ENCODE data around the gene KCNH8. TPM values are rescaled to one million over a fixed set of nuclear protein-coding genes. Genes with fewer than 3 reads are reported as not detected.
"Not testable (repeated sequence)": the region's sequence is repeated elsewhere in the genome, so short reads cannot be mapped to it uniquely, and the experiment has no call there.

The KCNH8 gene
- total RNA-seq, 1 experiment from 2014 or later = 0.19 TPM

GRCh38 chr3:19220311-19220710, 72.0 kb downstream of the KCNH8 start:
- no peak for DNase-seq
- peaks cover 15% of the 10 kb centered on the region for H3K9me3 ChIP-seq (ENCODE audit: low read length)
- no peaks in the 10 kb centered on the region for H3K4me1 ChIP-seq (ENCODE audit: low read length)
- H3K9ac ChIP-seq (ENCODE audit: low read length) = no peak overlapping the region
- no peaks in the 10 kb centered on the region for H3K9me2 ChIP-seq (replicated peaks; ENCODE audit: insufficient read depth, low read length)
- no peaks in the 10 kb centered on the region for H3K36me3 ChIP-seq (ENCODE audit: insufficient read depth, low read length)
- no peak overlapping the region for H3K27ac ChIP-seq (ENCODE audit: low read length)
- H3K27me3 ChIP-seq (ENCODE audit: low read length) = no peaks in the 10 kb centered on the region
- H3K4me3 ChIP-seq (ENCODE audit: low read length) = no peak overlapping the region
- H3K4me2 ChIP-seq (ENCODE audit: low read depth, low read length, poor library complexity, severe bottlenecking) = no peak overlapping the region
- H2AFZ ChIP-seq (ENCODE audit: low read length) = no peak overlapping the region
- H4K20me1 ChIP-seq (ENCODE audit: insufficient read depth, low read depth, low read length) = no peaks in the 10 kb centered on the region
- no peaks in the 10 kb centered on the region for H3K79me2 ChIP-seq (ENCODE audit: low read length)

GRCh38 chr3:19221081-19221480, 72.8 kb downstream of the KCNH8 start:
- Histone ChIP-seq H3K36me3 (ENCODE audit: insufficient read depth, low read length) (no peaks in the 10 kb centered on the region), H2AFZ (ENCODE audit: low read length) (no peak overlapping the region), H4K20me1 (ENCODE audit: insufficient read depth, low read depth, low read length) (no peaks in the 10 kb centered on the region), H3K4me1 (ENCODE audit: low read length) (no peaks in the 10 kb centered on the region), H3K9me3 (ENCODE audit: low read length) (peaks cover 15% of the 10 kb centered on the region), H3K79me2 (ENCODE audit: low read length) (no peaks in the 10 kb centered on the region), H3K4me2 (ENCODE audit: low read depth, low read length, poor library complexity, severe bottlenecking) (no peak overlapping the region), H3K4me3 (ENCODE audit: low read length) (no peak overlapping the region), H3K27me3 (ENCODE audit: low read length) (no peaks in the 10 kb centered on the region), H3K9ac (ENCODE audit: low read length) (no peak overlapping the region), H3K27ac (ENCODE audit: low read length) (no peak overlapping the region), H3K9me2 (replicated peaks; ENCODE audit: insufficient read depth, low read length) (no peaks in the 10 kb centered on the region)
- no peak for DNase-seq

- no peak overlapping the region for H2AFZ ChIP-seq (ENCODE audit: low read length)
- no peak for DNase-seq
- H3K4me1 ChIP-seq (ENCODE audit: low read length) = no peaks in the 10 kb centered on the region
- H3K4me3 ChIP-seq (ENCODE audit: low read length) = no peak overlapping the region
- H3K27ac ChIP-seq (ENCODE audit: low read length) = no peak overlapping the region
- H3K4me2 ChIP-seq (ENCODE audit: low read depth, low read length, poor library complexity, severe bottlenecking) = no peak overlapping the region
- peaks cover 15% of the 10 kb centered on the region; the same call in 1 of the 2 replicates for H3K9me3 ChIP-seq (ENCODE audit: low read length)
- no peaks in the 10 kb centered on the region for H3K36me3 ChIP-seq (ENCODE audit: insufficient read depth, low read length)
- no peak overlapping the region for H3K9ac ChIP-seq (ENCODE audit: low read length)
- no peaks in the 10 kb centered on the region for H4K20me1 ChIP-seq (ENCODE audit: insufficient read depth, low read depth, low read length)
- H3K27me3 ChIP-seq (ENCODE audit: low read length) = no peaks in the 10 kb centered on the region
- no peaks in the 10 kb centered on the region for H3K9me2 ChIP-seq (replicated peaks; ENCODE audit: insufficient read depth, low read length)
- no peaks in the 10 kb centered on the region for H3K79me2 ChIP-seq (ENCODE audit: low read length)
These were observed 78.2 kb downstream of the KCNH8 start for GRCh38 chr3:19226479-19226878.

GRCh38 chr3:19228167-19228566, 79.9 kb downstream of the KCNH8 start:
- Histone ChIP-seq H3K9ac (ENCODE audit: low read length) (no peak overlapping the region), H4K20me1 (ENCODE audit: insufficient read depth, low read depth, low read length) (no peaks in the 10 kb centered on the region), H3K36me3 (ENCODE audit: insufficient read depth, low read length) (no peaks in the 10 kb centered on the region), H3K4me2 (ENCODE audit: low read depth, low read length, poor library complexity, severe bottlenecking) (no peak overlapping the region), H3K9me3 (ENCODE audit: low read length) (peaks cover 19% of the 10 kb centered on the region; the same call in 1 of the 2 replicates), H3K27me3 (ENCODE audit: low read length) (no peaks in the 10 kb centered on the region), H3K79me2 (ENCODE audit: low read length) (no peaks in the 10 kb centered on the region), H3K4me3 (ENCODE audit: low read length) (no peak overlapping the region), H3K27ac (ENCODE audit: low read length) (no peak overlapping the region), H3K4me1 (ENCODE audit: low read length) (no peaks in the 10 kb centered on the region), H3K9me2 (replicated peaks; ENCODE audit: insufficient read depth, low read length) (no peaks in the 10 kb centered on the region), H2AFZ (ENCODE audit: low read length) (no peak overlapping the region)
- no peak for DNase-seq

- Histone ChIP-seq H3K4me1 (ENCODE audit: low read length) (no peaks in the 10 kb centered on the region), H3K9me2 (replicated peaks; ENCODE audit: insufficient read depth, low read length) (no peaks in the 10 kb centered on the region), H3K27ac (ENCODE audit: low read length) (no peak overlapping the region), H2AFZ (ENCODE audit: low read length) (no peak overlapping the region), H3K79me2 (ENCODE audit: low read length) (no peaks in the 10 kb centered on the region), H3K27me3 (ENCODE audit: low read length) (no peaks in the 10 kb centered on the region), H3K36me3 (ENCODE audit: insufficient read depth, low read length) (no peaks in the 10 kb centered on the region), H3K4me2 (ENCODE audit: low read depth, low read length, poor library complexity, severe bottlenecking) (no peak overlapping the region), H4K20me1 (ENCODE audit: insufficient read depth, low read depth, low read length) (no peaks in the 10 kb centered on the region), H3K9ac (ENCODE audit: low read length) (no peak overlapping the region), H3K9me3 (ENCODE audit: low read length) (peaks cover 19% of the 10 kb centered on the region; the same call in 1 of the 2 replicates), H3K4me3 (ENCODE audit: low read length) (no peak overlapping the region)
- DNase-seq = no peak
These were observed 80.8 kb downstream of the KCNH8 start for GRCh38 chr3:19229086-19229485.

GRCh38 chr3:19229881-19230280, 81.6 kb downstream of the KCNH8 start:
- H3K4me1 ChIP-seq (ENCODE audit: low read length); H3K9me2 ChIP-seq (replicated peaks; ENCODE audit: insufficient read depth, low read length); H3K27me3 ChIP-seq (ENCODE audit: low read length); H3K4me3 ChIP-seq (ENCODE audit: low read length); H4K20me1 ChIP-seq (ENCODE audit: insufficient read depth, low read depth, low read length); H3K9ac ChIP-seq (ENCODE audit: low read length); H3K4me2 ChIP-seq (ENCODE audit: low read depth, low read length, poor library complexity, severe bottlenecking); H3K79me2 ChIP-seq (ENCODE audit: low read length); H3K27ac ChIP-seq (ENCODE audit: low read length); H3K36me3 ChIP-seq (ENCODE audit: insufficient read depth, low read length); DNase-seq; H2AFZ ChIP-seq (ENCODE audit: low read length): not testable (repeated sequence)
- H3K9me3 ChIP-seq (ENCODE audit: low read length) = peaks cover 16% of the 10 kb centered on the region; the same call in 1 of the 2 replicates

- no peaks in the 10 kb centered on the region for H3K36me3 ChIP-seq (ENCODE audit: insufficient read depth, low read length)
- H2AFZ ChIP-seq (ENCODE audit: low read length) = no peak overlapping the region
- no peaks in the 10 kb centered on the region for H4K20me1 ChIP-seq (ENCODE audit: insufficient read depth, low read depth, low read length)
- H3K79me2 ChIP-seq (ENCODE audit: low read length) = no peaks in the 10 kb centered on the region
- H3K4me1 ChIP-seq (ENCODE audit: low read length) = no peaks in the 10 kb centered on the region
- H3K9me2 ChIP-seq (replicated peaks; ENCODE audit: insufficient read depth, low read length) = no peaks in the 10 kb centered on the region
- H3K27me3 ChIP-seq (ENCODE audit: low read length) = no peaks in the 10 kb centered on the region
- DNase-seq = no peak
- no peak overlapping the region for H3K27ac ChIP-seq (ENCODE audit: low read length)
- H3K4me3 ChIP-seq (ENCODE audit: low read length) = no peak overlapping the region
- no peak overlapping the region for H3K9ac ChIP-seq (ENCODE audit: low read length)
- H3K4me2 ChIP-seq (ENCODE audit: low read depth, low read length, poor library complexity, severe bottlenecking) = no peak overlapping the region
- 0 out of 2 replicates have a peak, but pooled peaks cover 13% of the 10 kb centered on the region for H3K9me3 ChIP-seq (ENCODE audit: low read length)
These were observed 83.6 kb downstream of the KCNH8 start for GRCh38 chr3:19231792-19232461.

GRCh38 chr3:19232566-19232965, 84.3 kb downstream of the KCNH8 start:
- H3K36me3 ChIP-seq (ENCODE audit: insufficient read depth, low read length) = no peaks in the 10 kb centered on the region
- no peak for DNase-seq
- no peaks in the 10 kb centered on the region for H3K4me1 ChIP-seq (ENCODE audit: low read length)
- no peaks in the 10 kb centered on the region for H4K20me1 ChIP-seq (ENCODE audit: insufficient read depth, low read depth, low read length)
- no peaks in the 10 kb centered on the region for H3K79me2 ChIP-seq (ENCODE audit: low read length)
- H3K4me3 ChIP-seq (ENCODE audit: low read length) = no peak overlapping the region
- no peak overlapping the region for H3K4me2 ChIP-seq (ENCODE audit: low read depth, low read length, poor library complexity, severe bottlenecking)
- no peak overlapping the region for H3K9ac ChIP-seq (ENCODE audit: low read length)
- no peak overlapping the region for H3K27ac ChIP-seq (ENCODE audit: low read length)
- no peaks in the 10 kb centered on the region for H3K9me2 ChIP-seq (replicated peaks; ENCODE audit: insufficient read depth, low read length)
- H3K27me3 ChIP-seq (ENCODE audit: low read length) = no peaks in the 10 kb centered on the region
- no peak overlapping the region for H2AFZ ChIP-seq (ENCODE audit: low read length)
- peaks cover 16% of the 10 kb centered on the region; the same call in 1 of the 2 replicates for H3K9me3 ChIP-seq (ENCODE audit: low read length)
